Mucosa of descending colon (tissue), 3 donors: ENCODE data around the gene HAUS1. TPM values are rescaled to one million over a fixed set of nuclear protein-coding genes. Genes with fewer than 3 reads are reported as not detected.

Experiments
- ATAC-seq: fragments of 200-7000 bp; cut with Tn5 transposase; one replicate; pipeline ENCODE4 v1.9.1; 2020; ENCODE audit warnings: mild to moderate bottlenecking, moderate library complexity
- DNase-seq, 3 donors: peaks; one replicate each; pipeline ENCODE4 v3.0.0-alpha.2; 2020
- H3K36me3 ChIP-seq: fragments of 200-600 bp; one replicate; pipeline ENCODE4 v1.8.0; 2021; ENCODE audit warnings: low read depth, mild to moderate bottlenecking
- H3K4me1 ChIP-seq: fragments of 200-600 bp; one replicate; pipeline ENCODE4 v1.8.0; 2021; ENCODE audit warnings: low read depth, mild to moderate bottlenecking
- H3K4me3 ChIP-seq: fragments of 200-600 bp; one replicate; pipeline ENCODE4 v1.8.0; 2021; ENCODE audit warnings: mild to moderate bottlenecking
- H3K9me3 ChIP-seq: fragments of 200-600 bp; one replicate; pipeline ENCODE4 v1.8.0; 2021; ENCODE audit warnings: mild to moderate bottlenecking
- intact Hi-C, 2 donors: fragments of 100-400 bp; cut with DNase I in 1 of 2; cut with micrococcal nuclease in 1 of 2; formaldehyde crosslinking; loops; one replicate each; pipeline versions ENCODE4 v1.11.0 to v1.11.1; 2022; cut with DNase I, micrococcal nuclease
- total RNA-seq, 3 donors: library from RNA; stranded (reverse); fragmentation: NEBNext Ultra II Directional in 2 of 3; extraction: Animal tissue kit (Norgen Biotek cat#: 25700) in 2 of 3; gene quantifications; one replicate each; pipeline versions ENCODE4 v1.2.1 to v1.2.4, GENCODE V29; 2021 to 2023
- TF ChIP-seq, protein P1 (sequence below): fragments of 200-600 bp; IDR thresholded peaks from one replicate; pipeline ENCODE4 v1.8.0; 2022; ENCODE audit warnings: antibody characterized with exemption, mild to moderate bottlenecking
- donor health status: DM: no; HTN: no; CAD: no; lungs with moderate emphysema.
- donor health status: DM: no; HTN: no; CAD: no.
- donor health status: DM: no; HTN: yes; CAD: no.

Gene HAUS1
- total RNA-seq, 3 donors from 2014 or later, result 8.2 to 26.2 (median 18.4) TPM

DNA sequence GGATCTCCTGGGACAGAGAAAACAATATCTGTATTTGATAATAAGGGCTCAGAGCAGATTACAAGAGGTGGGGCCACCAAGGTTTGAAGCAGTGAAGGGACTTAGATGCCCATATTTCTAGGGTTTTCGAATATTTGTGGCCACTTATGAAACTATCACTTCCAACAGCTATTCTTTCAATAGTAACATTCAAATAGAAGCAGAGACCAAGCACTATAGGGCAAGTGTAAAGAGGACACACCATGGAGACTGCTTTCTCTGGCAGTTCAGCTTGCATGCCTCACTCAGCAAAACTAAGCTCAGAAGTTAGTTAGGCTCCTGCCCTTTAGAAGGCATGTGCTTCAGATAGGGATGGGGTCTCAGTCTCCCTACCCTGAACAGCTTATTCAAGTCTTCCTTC is 42.4 kb upstream of the HAUS1 start:
- intact Hi-C loops, result no loop called here
- H3K9me3 ChIP-seq, result no peaks in the 10 kb centered on the region
- H3K4me1 ChIP-seq, result no peaks in the 10 kb centered on the region
- H3K4me3 ChIP-seq, result no peak overlapping the region
- H3K36me3 ChIP-seq, result no peaks in the 10 kb centered on the region
- no peak for ATAC-seq
- no peak for DNase-seq
- TF ChIP-seq, protein P1, sequence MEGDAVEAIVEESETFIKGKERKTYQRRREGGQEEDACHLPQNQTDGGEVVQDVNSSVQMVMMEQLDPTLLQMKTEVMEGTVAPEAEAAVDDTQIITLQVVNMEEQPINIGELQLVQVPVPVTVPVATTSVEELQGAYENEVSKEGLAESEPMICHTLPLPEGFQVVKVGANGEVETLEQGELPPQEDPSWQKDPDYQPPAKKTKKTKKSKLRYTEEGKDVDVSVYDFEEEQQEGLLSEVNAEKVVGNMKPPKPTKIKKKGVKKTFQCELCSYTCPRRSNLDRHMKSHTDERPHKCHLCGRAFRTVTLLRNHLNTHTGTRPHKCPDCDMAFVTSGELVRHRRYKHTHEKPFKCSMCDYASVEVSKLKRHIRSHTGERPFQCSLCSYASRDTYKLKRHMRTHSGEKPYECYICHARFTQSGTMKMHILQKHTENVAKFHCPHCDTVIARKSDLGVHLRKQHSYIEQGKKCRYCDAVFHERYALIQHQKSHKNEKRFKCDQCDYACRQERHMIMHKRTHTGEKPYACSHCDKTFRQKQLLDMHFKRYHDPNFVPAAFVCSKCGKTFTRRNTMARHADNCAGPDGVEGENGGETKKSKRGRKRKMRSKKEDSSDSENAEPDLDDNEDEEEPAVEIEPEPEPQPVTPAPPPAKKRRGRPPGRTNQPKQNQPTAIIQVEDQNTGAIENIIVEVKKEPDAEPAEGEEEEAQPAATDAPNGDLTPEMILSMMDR, result no peak

GRCh38 chr18:46062781-46063180 is 41.4 kb upstream of the HAUS1 start:
- intact Hi-C loops, result no loop called here
- Histone ChIP-seq H3K4me1 (no peaks in the 10 kb centered on the region), H3K4me3 (no peak overlapping the region), H3K36me3 (no peaks in the 10 kb centered on the region), H3K9me3 (no peaks in the 10 kb centered on the region)
- peak in 1 of 3 donors; percentile 13 for DNase-seq
- TF ChIP-seq, protein P1, result no peak
- no peak for ATAC-seq

DNA sequence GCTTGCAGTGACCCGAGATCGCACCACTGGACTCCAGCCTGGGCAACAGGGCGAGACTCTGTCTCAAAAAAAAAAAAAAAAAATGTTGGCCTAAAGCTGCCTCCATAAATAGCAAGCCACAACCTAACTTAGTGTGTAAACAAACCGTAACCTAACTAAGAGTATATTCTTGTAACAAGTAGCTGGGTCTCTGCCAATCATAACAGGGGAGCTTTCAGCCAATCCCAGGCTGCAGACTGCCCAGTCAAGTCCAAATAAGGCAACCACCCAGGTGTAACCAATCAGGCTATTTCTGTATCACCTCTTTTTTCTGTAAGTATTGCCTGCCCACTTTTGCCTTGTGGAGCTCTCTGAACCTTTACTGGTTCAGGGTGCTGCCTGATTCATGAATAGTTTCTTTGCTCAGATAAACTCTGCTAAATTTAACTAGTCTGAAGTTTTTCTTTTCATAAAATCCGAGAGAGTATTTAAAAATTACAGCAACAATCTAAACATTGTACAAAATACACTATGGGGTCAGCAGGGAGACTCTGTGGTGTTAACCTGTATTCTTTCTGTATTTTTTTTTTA is 36.7 kb upstream of the HAUS1 start:
- TF ChIP-seq, protein P1, result no peak
- intact Hi-C loops, result no loop called here
- Histone ChIP-seq H3K4me1 (peaks cover 7% of the 10 kb centered on the region), H3K4me3 (no peak overlapping the region), H3K9me3 (no peaks in the 10 kb centered on the region), H3K36me3 (no peaks in the 10 kb centered on the region)
- no peak for DNase-seq
- peak; percentile 60 for ATAC-seq

- intact Hi-C loops, result no loop called here
Measured at GRCh38 chr18:46068763-46069162, 35.4 kb upstream of the HAUS1 start.

DNA sequence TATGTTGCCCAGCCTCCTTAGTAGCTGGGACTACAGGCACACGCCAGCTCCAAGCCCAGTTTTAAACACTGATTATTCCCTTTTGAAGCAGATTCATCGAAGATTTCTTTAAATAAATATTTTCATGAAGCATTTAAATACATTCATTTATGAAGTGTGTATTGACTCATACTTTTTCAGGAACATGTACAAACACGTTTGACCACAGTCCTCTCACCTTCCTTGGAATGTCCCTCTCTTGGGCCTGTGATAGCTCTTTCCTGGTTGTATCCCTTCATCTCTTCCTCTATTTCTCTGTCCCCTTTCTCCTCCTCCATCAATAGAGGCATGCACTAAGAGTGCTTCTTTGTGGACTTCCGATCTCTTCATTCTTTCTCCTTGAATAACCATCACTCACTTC is 34.7 kb upstream of the HAUS1 start:
- Histone ChIP-seq H3K4me1 (peaks cover 7% of the 10 kb centered on the region), H3K36me3 (no peaks in the 10 kb centered on the region), H3K4me3 (no peak overlapping the region), H3K9me3 (no peaks in the 10 kb centered on the region)
- no peak for ATAC-seq
- intact Hi-C loops, result no loop called here
- TF ChIP-seq, protein P1, result no peak
- DNase-seq, result no peak

More at GRCh38 chr18:46068763-46069162, 35.4 kb upstream of the HAUS1 start:
- Histone ChIP-seq H3K4me3 (no peak overlapping the region), H3K9me3 (no peaks in the 10 kb centered on the region), H3K36me3 (no peaks in the 10 kb centered on the region), H3K4me1 (peaks cover 7% of the 10 kb centered on the region)
- TF ChIP-seq, protein P1, result no peak
- DNase-seq (no peak), ATAC-seq (peak; percentile 14)

GRCh38 chr18:46070232-46070631 is 34.0 kb upstream of the HAUS1 start:
- H3K9me3 ChIP-seq, result no peaks in the 10 kb centered on the region
- no peak overlapping the region for H3K4me3 ChIP-seq
- no peak for ATAC-seq
- DNase-seq, result no peak
- peaks cover 7% of the 10 kb centered on the region for H3K4me1 ChIP-seq
- TF ChIP-seq, protein P1, result no peak
- intact Hi-C loops, result loop anchor here in 1 of 2 donors (10.0 kb wide), 1 partner anchor 105 kb away; the partner anchor contains the start of gene EPG5
- no peaks in the 10 kb centered on the region for H3K36me3 ChIP-seq
